Ureter (tissue), 1 donor: ENCODE data around the gene CELSR2. TPM values are rescaled to one million over a fixed set of nuclear protein-coding genes. Genes with fewer than 3 reads are reported as not detected.
"Not testable (repeated sequence)": the region's sequence is repeated elsewhere in the genome, so short reads cannot be mapped to it uniquely, and the experiment has no call there.

Experiments
- DNase-seq: peaks from one replicate; pipeline ENCODE4 v3.0.0-alpha.2; 2020; ENCODE audit warnings: low spot score
- total RNA-seq: library from RNA; stranded (reverse); gene quantifications from one replicate; pipeline ENCODE4 v1.2.4, GENCODE V29; 2023
- donor health status: DM: yes; HTN: yes; CAD: no.

Gene CELSR2
- total RNA-seq, 1 donor from 2014 or later, result 19.2 TPM

- DNase-seq, result no peak
Observed at GRCh38 chr1:109301874-109302273, 52.5 kb downstream of the CELSR2 start.

- no peak for DNase-seq
Observed at GRCh38 chr1:109304226-109304920, 55.0 kb downstream of the CELSR2 start.

- not testable (repeated sequence) for DNase-seq
Observed at GRCh38 chr1:109305991-109306390, 56.7 kb downstream of the CELSR2 start.

GRCh38 chr1:109306832-109307273, 57.5 kb downstream of the CELSR2 start, which contains the start of gene MYBPHL:
TSS of gene MYBPHL (minus strand) at chr1:109307011. CDS start at chr1:109306991, 20 bp downstream.
- no peak for DNase-seq

GRCh38 chr1:109307274-109308021, 58.1 kb downstream of the CELSR2 start:
- no peak for DNase-seq

- DNase-seq, result no peak
Observed at GRCh38 chr1:109309347-109309746, 60.0 kb downstream of the CELSR2 start.

- DNase-seq, result no peak
Observed at GRCh38 chr1:109312246-109312645, 62.9 kb downstream of the CELSR2 start.

- DNase-seq, result no peak
Observed at GRCh38 chr1:109312978-109313775, 63.8 kb downstream of the CELSR2 start.

- no peak for DNase-seq
Observed at GRCh38 chr1:109314795-109315194, 65.5 kb downstream of the CELSR2 start.

- no peak for DNase-seq
Observed at GRCh38 chr1:109315288-109315687, 65.9 kb downstream of the CELSR2 start.

- DNase-seq, result no peak
Observed at GRCh38 chr1:109316506-109316905, 67.2 kb downstream of the CELSR2 start.

- no peak for DNase-seq
Observed at GRCh38 chr1:109319114-109319513, 69.8 kb downstream of the CELSR2 start.

GRCh38 chr1:109322974-109323373, 73.6 kb downstream of the CELSR2 start:
- no peak for DNase-seq

Other genes with a start within 250 kb of the CELSR2 start
- 18.8 TPM for gene WDR47, start 207.4 kb upstream of the CELSR2 start, total RNA-seq
- 27.0 TPM for gene TAF13, start 173.5 kb upstream of the CELSR2 start, total RNA-seq
- gene TMEM167B, start 158.8 kb upstream of the CELSR2 start, total RNA-seq, result 55.1 TPM
- 0.75 TPM for gene ELAPOR1, start 135.4 kb upstream of the CELSR2 start, total RNA-seq
- 239 TPM for gene SARS1, start 35.6 kb upstream of the CELSR2 start, total RNA-seq
- 3.1 TPM for gene PSRC1, start 33.6 kb downstream of the CELSR2 start, total RNA-seq
- gene MYBPHL, start 57.5 kb downstream of the CELSR2 start, total RNA-seq, result not detected
- 63.8 TPM for gene SORT1, start 148.4 kb downstream of the CELSR2 start, total RNA-seq
- gene PSMA5, start 176.9 kb downstream of the CELSR2 start, total RNA-seq, result 78.1 TPM
- 2.0 TPM for gene SYPL2, start 217.0 kb downstream of the CELSR2 start, total RNA-seq
- gene ATXN7L2, start 234.4 kb downstream of the CELSR2 start, total RNA-seq, result 6.0 TPM
- gene CYB561D1, start 244.6 kb downstream of the CELSR2 start, total RNA-seq, result 10.5 TPM